Astrocyte of the cerebellum (primary cell): ENCODE measurements around the gene ANLN.

ENCODE experiments used
- DNase-seq: peaks from one replicate; pipeline ENCODE4 v3.0.0-alpha.2; 2011; ENCODE audit warnings: low read depth
- H3K4me3 ChIP-seq: 2 replicates; pipeline ENCODE4 v1.5.1; 2011; ENCODE audit warnings: mild to moderate bottlenecking, low read depth, low read length, moderate library complexity
- CTCF ChIP-seq: IDR thresholded peaks from 2 replicates; pipeline ENCODE4 v1.5.1; 2012; ENCODE audit warnings: low read length, low read depth, moderate library complexity, mild to moderate bottlenecking; ENCODE audit errors: missing control alignments
- in situ Hi-C: cut with HindIII; loops from 2 replicates; pipeline ENCODE4 v1.10.0; 2017; ENCODE audit warnings: low sequenced_read_pairs

Gene ANLN

GRCh38 chr7:36366005-36366717 lies 23.5 kb upstream of the ANLN start:
- in situ Hi-C loops: no loop called here
- no peak for TF ChIP-seq CTCF
- peak overlapping the region; percentile 67 for H3K4me3 ChIP-seq
- DNase-seq: no peak

GRCh38 chr7:36366718-36367560 lies 22.7 kb upstream of the ANLN start:
- in situ Hi-C loops: no loop called here
- peak; percentile 56 for DNase-seq
- peak; percentile 87 for TF ChIP-seq CTCF
- peak overlapping the region; percentile 67 for H3K4me3 ChIP-seq

- no peak for DNase-seq
- TF ChIP-seq CTCF: no peak
- H3K4me3 ChIP-seq: peak overlapping the region; percentile 67
- in situ Hi-C loops: no loop called here
Observed at GRCh38 chr7:36367561-36368077, 22.0 kb upstream of the ANLN start.

- in situ Hi-C loops: no loop called here
- DNase-seq: no peak
- no peak for TF ChIP-seq CTCF
- H3K4me3 ChIP-seq: no peak overlapping the region
Observed at GRCh38 chr7:36368496-36368895, 21.2 kb upstream of the ANLN start.

GRCh38 chr7:36369171-36369570 lies 20.5 kb upstream of the ANLN start:
- H3K4me3 ChIP-seq: no peak overlapping the region
- no peak for DNase-seq
- TF ChIP-seq CTCF: no peak
- in situ Hi-C loops: no loop called here

GRCh38 chr7:36370046-36370445 lies 19.6 kb upstream of the ANLN start:
- H3K4me3 ChIP-seq: no peak overlapping the region
- no peak for TF ChIP-seq CTCF
- in situ Hi-C loops: no loop called here
- no peak for DNase-seq
